ENCODE data around the gene KLRC3.
"Not testable (repeated sequence)": the region's sequence is repeated elsewhere in the genome, so short reads cannot be mapped to it uniquely, and the experiment has no call there.

The KLRC3 gene

GRCh38 chr12:10388624-10389413, 31.6 kb downstream of the KLRC3 start:
- H3K9me3 ChIP-seq (ENCODE audit: control insufficient read depth, insufficient read depth, low read length): no peaks in the 10 kb centered on the region
- H3K36me3 ChIP-seq (ENCODE audit: control insufficient read depth, insufficient read depth, low read length): no peaks in the 10 kb centered on the region
- no peak for DNase-seq (ENCODE audit: low read depth, low spot score)
- H3K4me3 ChIP-seq (ENCODE audit: low read length): no peak overlapping the region
- 100% methylated on average over 2 of the region's 9 CpGs for WGBS (ENCODE audit: insufficient coverage, insufficient read length)
- no peak overlapping the region for H3K27ac ChIP-seq (ENCODE audit: low read length)
- H3K27me3 ChIP-seq (ENCODE audit: control insufficient read depth, insufficient read depth, low read length): no peaks in the 10 kb centered on the region
- no peaks in the 10 kb centered on the region for H3K4me1 ChIP-seq (ENCODE audit: control insufficient read depth, insufficient read depth, low read length)

DNA sequence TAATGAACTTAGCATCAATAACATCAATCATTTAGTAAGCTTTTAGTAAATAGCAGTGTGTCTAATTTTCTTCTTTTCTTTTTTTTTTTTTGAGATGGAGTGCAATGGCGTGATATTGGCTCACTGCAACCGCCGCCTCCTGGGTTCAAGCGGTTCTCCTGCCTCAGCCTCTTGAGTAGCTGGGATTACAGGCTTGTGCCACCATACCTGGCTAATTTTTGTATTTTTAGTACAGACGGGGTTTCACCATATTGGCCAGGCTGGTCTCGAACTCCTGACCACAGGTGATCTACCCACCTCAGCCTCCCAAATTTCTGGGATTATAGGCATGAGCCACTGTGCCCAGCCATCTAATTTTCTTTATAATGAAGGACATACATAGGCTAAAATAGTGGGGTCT, 32.9 kb downstream of the KLRC3 start:
- not testable (repeated sequence) for H3K36me3 ChIP-seq (ENCODE audit: control insufficient read depth, insufficient read depth, low read length); H3K9me3 ChIP-seq (ENCODE audit: control insufficient read depth, insufficient read depth, low read length); H3K27ac ChIP-seq (ENCODE audit: low read length); H3K27me3 ChIP-seq (ENCODE audit: control insufficient read depth, insufficient read depth, low read length); H3K4me3 ChIP-seq (ENCODE audit: low read length); DNase-seq (ENCODE audit: low read depth, low spot score); H3K4me1 ChIP-seq (ENCODE audit: control insufficient read depth, insufficient read depth, low read length)
- WGBS (ENCODE audit: insufficient coverage, insufficient read length): no CpG with 5 or more reads among the region's 6 CpGs

- no peak overlapping the region for H3K4me3 ChIP-seq (ENCODE audit: low read length)
- no peak for DNase-seq (ENCODE audit: low read depth, low spot score)
- H3K36me3 ChIP-seq (ENCODE audit: control insufficient read depth, insufficient read depth, low read length): no peaks in the 10 kb centered on the region
- no peaks in the 10 kb centered on the region for H3K9me3 ChIP-seq (ENCODE audit: control insufficient read depth, insufficient read depth, low read length)
- no peak overlapping the region for H3K27ac ChIP-seq (ENCODE audit: low read length)
- no CpG with 5 or more reads among the region's 1 CpG for whole genome bisulfite sequencing (ENCODE audit: insufficient coverage, insufficient read length)
- H3K4me1 ChIP-seq (ENCODE audit: control insufficient read depth, insufficient read depth, low read length): no peaks in the 10 kb centered on the region
- no peaks in the 10 kb centered on the region for H3K27me3 ChIP-seq (ENCODE audit: control insufficient read depth, insufficient read depth, low read length)
Measured at GRCh38 chr12:10386857-10387256, 33.5 kb downstream of the KLRC3 start.

GRCh38 chr12:10385166-10385613, 35.2 kb downstream of the KLRC3 start:
- H3K9me3 ChIP-seq (ENCODE audit: control insufficient read depth, insufficient read depth, low read length): no peaks in the 10 kb centered on the region
- H3K27ac ChIP-seq (ENCODE audit: low read length): no peak overlapping the region
- H3K36me3 ChIP-seq (ENCODE audit: control insufficient read depth, insufficient read depth, low read length): no peaks in the 10 kb centered on the region
- no peak overlapping the region for H3K4me3 ChIP-seq (ENCODE audit: low read length)
- no CpG with 5 or more reads among the region's 2 CpGs for WGBS (ENCODE audit: insufficient coverage, insufficient read length)
- H3K27me3 ChIP-seq (ENCODE audit: control insufficient read depth, insufficient read depth, low read length): no peaks in the 10 kb centered on the region
- H3K4me1 ChIP-seq (ENCODE audit: control insufficient read depth, insufficient read depth, low read length): no peaks in the 10 kb centered on the region
- no peak for DNase-seq (ENCODE audit: low read depth, low spot score)

DNA sequence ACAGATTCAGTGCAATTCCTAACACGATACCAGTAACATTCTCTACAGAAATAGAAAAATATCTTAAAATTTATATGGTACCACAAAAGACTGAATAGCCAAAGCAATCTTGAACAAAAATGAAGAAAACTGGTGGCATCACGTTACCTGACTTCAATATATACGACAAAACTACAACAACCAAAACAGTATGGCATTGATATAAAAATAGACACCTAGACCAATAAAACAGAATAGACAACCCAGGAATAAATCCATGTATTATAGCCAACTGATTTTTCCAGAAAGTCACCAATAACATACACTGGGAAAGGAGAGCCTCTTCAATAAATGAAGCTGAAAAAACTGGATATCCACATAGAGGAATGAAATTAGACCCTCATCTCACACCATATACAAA, 36.2 kb downstream of the KLRC3 start:
- Histone ChIP-seq H3K4me3 (ENCODE audit: low read length) (no peak overlapping the region), H3K36me3 (ENCODE audit: control insufficient read depth, insufficient read depth, low read length) (no peaks in the 10 kb centered on the region), H3K27me3 (ENCODE audit: control insufficient read depth, insufficient read depth, low read length) (no peaks in the 10 kb centered on the region), H3K27ac (ENCODE audit: low read length) (no peak overlapping the region), H3K4me1 (ENCODE audit: control insufficient read depth, insufficient read depth, low read length) (no peaks in the 10 kb centered on the region), H3K9me3 (ENCODE audit: control insufficient read depth, insufficient read depth, low read length) (no peaks in the 10 kb centered on the region)
- no CpG with 5 or more reads among the region's 3 CpGs for WGBS (ENCODE audit: insufficient coverage, insufficient read length)
- DNase-seq (ENCODE audit: low read depth, low spot score): no peak

GRCh38 chr12:10381928-10382628, 38.3 kb downstream of the KLRC3 start:
- Histone ChIP-seq H3K4me3 (ENCODE audit: low read length) (no peak overlapping the region), H3K9me3 (ENCODE audit: control insufficient read depth, insufficient read depth, low read length) (no peaks in the 10 kb centered on the region), H3K36me3 (ENCODE audit: control insufficient read depth, insufficient read depth, low read length) (no peaks in the 10 kb centered on the region), H3K27me3 (ENCODE audit: control insufficient read depth, insufficient read depth, low read length) (no peaks in the 10 kb centered on the region), H3K4me1 (ENCODE audit: control insufficient read depth, insufficient read depth, low read length) (no peaks in the 10 kb centered on the region), H3K27ac (ENCODE audit: low read length) (no peak overlapping the region)
- whole genome bisulfite sequencing (ENCODE audit: insufficient coverage, insufficient read length): no CpG with 5 or more reads among the region's 4 CpGs
- DNase-seq (ENCODE audit: low read depth, low spot score): no peak

GRCh38 chr12:10378737-10379136, 41.7 kb downstream of the KLRC3 start:
- H3K4me1 ChIP-seq (ENCODE audit: control insufficient read depth, insufficient read depth, low read length); H3K4me3 ChIP-seq (ENCODE audit: low read length); H3K27me3 ChIP-seq (ENCODE audit: control insufficient read depth, insufficient read depth, low read length); DNase-seq (ENCODE audit: low read depth, low spot score); H3K36me3 ChIP-seq (ENCODE audit: control insufficient read depth, insufficient read depth, low read length); H3K27ac ChIP-seq (ENCODE audit: low read length); H3K9me3 ChIP-seq (ENCODE audit: control insufficient read depth, insufficient read depth, low read length): not testable (repeated sequence)
- no CpG with 5 or more reads among the region's 2 CpGs for WGBS (ENCODE audit: insufficient coverage, insufficient read length)

GRCh38 chr12:10374624-10375018, 45.8 kb downstream of the KLRC3 start:
- Histone ChIP-seq H3K4me1 (ENCODE audit: control insufficient read depth, insufficient read depth, low read length) (peaks cover 5% of the 10 kb centered on the region), H3K9me3 (ENCODE audit: control insufficient read depth, insufficient read depth, low read length) (no peaks in the 10 kb centered on the region), H3K36me3 (ENCODE audit: control insufficient read depth, insufficient read depth, low read length) (no peaks in the 10 kb centered on the region), H3K27me3 (ENCODE audit: control insufficient read depth, insufficient read depth, low read length) (no peaks in the 10 kb centered on the region), H3K27ac (ENCODE audit: low read length) (no peak overlapping the region), H3K4me3 (ENCODE audit: low read length) (no peak overlapping the region)
- DNase-seq (ENCODE audit: low read depth, low spot score): no peak
- no CpG with 5 or more reads among the region's 3 CpGs for WGBS (ENCODE audit: insufficient coverage, insufficient read length)

GRCh38 chr12:10372559-10372958, 47.8 kb downstream of the KLRC3 start:
- H3K36me3 ChIP-seq (ENCODE audit: control insufficient read depth, insufficient read depth, low read length): no peaks in the 10 kb centered on the region; the same call in 1 of the 2 replicates
- WGBS (ENCODE audit: insufficient coverage, insufficient read length): no CpG with 5 or more reads among the region's 1 CpG
- no peaks in the 10 kb centered on the region for H3K27me3 ChIP-seq (ENCODE audit: control insufficient read depth, insufficient read depth, low read length)
- H3K4me3 ChIP-seq (ENCODE audit: low read length): no peak overlapping the region
- H3K9me3 ChIP-seq (ENCODE audit: control insufficient read depth, insufficient read depth, low read length): no peaks in the 10 kb centered on the region
- DNase-seq (ENCODE audit: low read depth, low spot score): no peak
- peaks cover 5% of the 10 kb centered on the region for H3K4me1 ChIP-seq (ENCODE audit: control insufficient read depth, insufficient read depth, low read length)
- no peak overlapping the region for H3K27ac ChIP-seq (ENCODE audit: low read length)

GRCh38 chr12:10371893-10372535, 48.4 kb downstream of the KLRC3 start:
- no CpG with 5 or more reads among the region's 6 CpGs for WGBS (ENCODE audit: insufficient coverage, insufficient read length)
- H3K9me3 ChIP-seq (ENCODE audit: control insufficient read depth, insufficient read depth, low read length); H3K27me3 ChIP-seq (ENCODE audit: control insufficient read depth, insufficient read depth, low read length); H3K4me3 ChIP-seq (ENCODE audit: low read length); H3K4me1 ChIP-seq (ENCODE audit: control insufficient read depth, insufficient read depth, low read length); H3K27ac ChIP-seq (ENCODE audit: low read length); DNase-seq (ENCODE audit: low read depth, low spot score); H3K36me3 ChIP-seq (ENCODE audit: control insufficient read depth, insufficient read depth, low read length): not testable (repeated sequence)
